HEK293 (cell line): Measurements from ENCODE around the gene ZFP36L1.
A peak's percentile ranks its signal among the peaks of the same experiment; 100 is the strongest.

ENCODE experiments used
- FEZF1 ChIP-seq: fragments of 450-650 bp; formaldehyde crosslinking; IDR thresholded peaks from 2 replicates; pipeline ENCODE4 v1.5.1; 2016; ENCODE audit warnings: missing biosample characterization, missing genetic modification characterization
- GLIS1 ChIP-seq: fragments of 450-650 bp; formaldehyde crosslinking; IDR thresholded peaks from 2 replicates; pipeline ENCODE4 v1.5.1; 2016; ENCODE audit warnings: missing biosample characterization, missing genetic modification characterization
- HOXD13 ChIP-seq: sonication (generic); formaldehyde crosslinking; IDR thresholded peaks from 2 replicates; pipeline ENCODE4 v1.8.0; 2022; ENCODE audit warnings: missing genetic modification reagents, borderline replicate concordance
- KLF9 ChIP-seq: fragments of 450-650 bp; formaldehyde crosslinking; IDR thresholded peaks from 2 replicates; pipeline ENCODE4 v1.5.1; 2016; ENCODE audit warnings: missing biosample characterization, missing genetic modification characterization, low read depth
- MZF1 ChIP-seq: fragments of 450-650 bp; formaldehyde crosslinking; IDR thresholded peaks from 2 replicates; pipeline ENCODE4 v1.5.1; 2017; ENCODE audit warnings: missing biosample characterization, missing genetic modification characterization, borderline replicate concordance
- OVOL3 ChIP-seq: fragments of 450-650 bp; formaldehyde crosslinking; IDR thresholded peaks from 2 replicates; pipeline ENCODE4 v1.5.1; 2016; ENCODE audit warnings: missing biosample characterization, missing genetic modification characterization
- PRDM10 ChIP-seq: fragments of 450-650 bp; formaldehyde crosslinking; IDR thresholded peaks from 2 replicates; pipeline ENCODE4 v1.5.1; 2016; ENCODE audit warnings: missing biosample characterization, missing genetic modification characterization
- RBAK ChIP-seq: fragments of 450-650 bp; formaldehyde crosslinking; IDR thresholded peaks from 2 replicates; pipeline ENCODE4 v1.5.1; 2016; ENCODE audit warnings: missing biosample characterization, missing genetic modification characterization
- SP3 ChIP-seq: fragments of 450-650 bp; formaldehyde crosslinking; IDR thresholded peaks from 2 replicates; pipeline ENCODE4 v1.5.1; 2016; ENCODE audit warnings: missing biosample characterization, missing genetic modification characterization
- TCF7L2 ChIP-seq: IDR thresholded peaks from 2 replicates; pipeline ENCODE4 v1.6.1; 2011; ENCODE audit warnings: low read depth, mild to moderate bottlenecking, inconsistent platforms, low read length, moderate library complexity, borderline replicate concordance
- TRIM28 ChIP-seq: IDR thresholded peaks from 2 replicates; pipeline ENCODE4 v1.6.1; 2011; ENCODE audit warnings: low read length, control low read depth, borderline replicate concordance
- TSHZ1 ChIP-seq: fragments of 450-650 bp; formaldehyde crosslinking; IDR thresholded peaks from 2 replicates; pipeline ENCODE4 v1.5.1; 2016; ENCODE audit warnings: missing biosample characterization, missing genetic modification characterization, borderline replicate concordance
- ZFP37 ChIP-seq: fragments of 450-650 bp; formaldehyde crosslinking; IDR thresholded peaks from 2 replicates; pipeline ENCODE4 v1.5.1; 2016; ENCODE audit warnings: missing biosample characterization, missing genetic modification characterization
- ZNF121 ChIP-seq: fragments of 450-650 bp; formaldehyde crosslinking; IDR thresholded peaks from 2 replicates; pipeline ENCODE4 v1.5.1; 2016; ENCODE audit warnings: missing biosample characterization, missing genetic modification characterization
- ZNF138 ChIP-seq: fragments of 450-650 bp; formaldehyde crosslinking; IDR thresholded peaks from 2 replicates; pipeline ENCODE4 v1.5.1; 2016; ENCODE audit warnings: missing biosample characterization, missing genetic modification characterization, borderline replicate concordance
- ZNF155 ChIP-seq: fragments of 450-650 bp; formaldehyde crosslinking; IDR thresholded peaks from 2 replicates; pipeline ENCODE4 v1.5.1; 2016; ENCODE audit warnings: missing biosample characterization, missing genetic modification characterization
- ZNF214 ChIP-seq: fragments of 450-650 bp; formaldehyde crosslinking; IDR thresholded peaks from 2 replicates; pipeline ENCODE4 v1.5.1; 2017; ENCODE audit warnings: missing biosample characterization, mild to moderate bottlenecking, missing genetic modification characterization, borderline replicate concordance
- ZNF24 ChIP-seq: fragments of 450-650 bp; formaldehyde crosslinking; IDR thresholded peaks from 2 replicates; pipeline ENCODE4 v1.5.1; 2016; ENCODE audit warnings: missing biosample characterization, missing genetic modification characterization
- ZNF248 ChIP-seq: fragments of 450-650 bp; formaldehyde crosslinking; IDR thresholded peaks from 2 replicates; pipeline ENCODE4 v1.5.1; 2017; ENCODE audit warnings: missing biosample characterization, missing genetic modification characterization
- ZNF274 ChIP-seq, 2 experiments: fragments of 200-500 bp in 1 of 2; fragments of 450-650 bp in 1 of 2; sonication (Bioruptor generic) in 1 of 2; formaldehyde crosslinking in 1 of 2; IDR thresholded peaks; 2 replicates each; pipeline versions ENCODE4 v1.5.1 to v1.6.1; 2014 to 2016; ENCODE audit warnings: borderline replicate concordance in 1 of 2, inconsistent platforms in 1 of 2, low read length in 1 of 2, missing biosample characterization in 1 of 2, missing genetic modification characterization in 1 of 2
- ZNF350 ChIP-seq: fragments of 450-650 bp; formaldehyde crosslinking; IDR thresholded peaks from 2 replicates; pipeline ENCODE4 v1.5.0; 2017; ENCODE audit warnings: missing biosample characterization, mild to moderate bottlenecking, missing genetic modification characterization
- ZNF394 ChIP-seq: fragments of 450-650 bp; formaldehyde crosslinking; IDR thresholded peaks from 2 replicates; pipeline ENCODE4 v1.5.1; 2016; ENCODE audit warnings: missing biosample characterization, missing genetic modification characterization, mild to moderate bottlenecking, moderate library complexity, borderline replicate concordance
- ZNF423 ChIP-seq: fragments of 450-650 bp; formaldehyde crosslinking; IDR thresholded peaks from 2 replicates; pipeline ENCODE4 v1.5.1; 2016; ENCODE audit warnings: missing biosample characterization, missing genetic modification characterization
- ZNF513 ChIP-seq: fragments of 450-650 bp; IDR thresholded peaks from 2 replicates; pipeline ENCODE4 v1.5.1; 2018; ENCODE audit warnings: missing biosample characterization, missing genetic modification characterization
- ZNF529 ChIP-seq: fragments of 450-650 bp; formaldehyde crosslinking; IDR thresholded peaks from 2 replicates; pipeline ENCODE4 v1.5.1; 2017; ENCODE audit warnings: missing genetic modification characterization, missing biosample characterization; ENCODE audit not compliant: insufficient replicate concordance
- ZNF549 ChIP-seq: fragments of 450-650 bp; IDR thresholded peaks from 2 replicates; pipeline ENCODE4 v1.5.1; 2018; ENCODE audit warnings: missing biosample characterization, missing genetic modification characterization, mild to moderate bottlenecking, inconsistent platforms, moderate library complexity
- ZNF555 ChIP-seq: fragments of 450-650 bp; formaldehyde crosslinking; conservative IDR thresholded peaks from 2 replicates; pipeline ENCODE4 v1.5.1; 2017; ENCODE audit warnings: missing biosample characterization, mild to moderate bottlenecking, missing genetic modification characterization, inconsistent platforms
- ZNF621 ChIP-seq: fragments of 450-650 bp; formaldehyde crosslinking; IDR thresholded peaks from 2 replicates; pipeline ENCODE4 v1.5.1; 2017; ENCODE audit warnings: missing biosample characterization, missing genetic modification characterization
- ZNF624 ChIP-seq: fragments of 450-650 bp; formaldehyde crosslinking; IDR thresholded peaks from 2 replicates; pipeline ENCODE4 v1.5.1; 2017; ENCODE audit warnings: missing biosample characterization, missing genetic modification characterization
- ZNF626 ChIP-seq: fragments of 450-650 bp; sonication (Bioruptor Pico); formaldehyde crosslinking; IDR thresholded peaks from 2 replicates; pipeline ENCODE4 v1.5.1; 2018; ENCODE audit warnings: missing biosample characterization, missing genetic modification characterization, inconsistent platforms
- ZNF658 ChIP-seq: fragments of 450-650 bp; formaldehyde crosslinking; IDR thresholded peaks from 2 replicates; pipeline ENCODE4; 2016; ENCODE audit warnings: missing biosample characterization, missing genetic modification characterization
- ZNF707 ChIP-seq: fragments of 450-650 bp; formaldehyde crosslinking; IDR thresholded peaks from 2 replicates; pipeline ENCODE4 v1.5.1; 2016; ENCODE audit warnings: missing biosample characterization, missing genetic modification characterization
- ZSCAN16 ChIP-seq: fragments of 450-650 bp; formaldehyde crosslinking; IDR thresholded peaks from 2 replicates; pipeline ENCODE4 v1.5.1; 2016; ENCODE audit warnings: missing biosample characterization, missing genetic modification characterization

Gene ZFP36L1

GRCh38 chr14:68792979-68793733, at the start of gene ZFP36L1 (continued):
- TF ChIP-seq ZNF621 (tag by site-specific recombination) (no peak), ZNF214 (tag by site-specific recombination) (no peak), PRDM10 (tag by site-specific recombination) (peak; percentile 96), ZNF707 (tag by site-specific recombination) (no peak), ZNF248 (tag by site-specific recombination) (no peak), ZNF513 (tag by site-specific recombination) (peak; percentile 79), MZF1 (tag by site-specific recombination) (no peak; the same call in 1 of the 2 replicates), GLIS1 (tag by site-specific recombination) (0 out of 2 replicates have a peak, but pooled peaks have one; percentile 45), ZNF658 (tag by site-specific recombination) (no peak), ZSCAN16 (no peak), ZNF350 (tag by site-specific recombination) (no peak), TRIM28 (no peak), ZNF394 (tag by site-specific recombination) (no peak), ZNF423 (tag by site-specific recombination) (no peak), ZNF155 (no peak), RBAK (tag by site-specific recombination) (no peak), ZFP37 (tag by site-specific recombination) (no peak), ZNF529 (no peak), SP3 (tag by site-specific recombination) (peak; percentile 60; the same call in 1 of the 2 replicates), TCF7L2 (no peak), HOXD13 (no peak), TSHZ1 (tag by site-specific recombination) (no peak), ZNF555 (tag by site-specific recombination) (no peak), ZNF138 (tag by site-specific recombination) (no peak), ZNF121 (tag by site-specific recombination) (no peak), OVOL3 (no peak), ZNF549 (tag by site-specific recombination) (no peak), KLF9 (peak; percentile 42; the same call in 1 of the 2 replicates), ZNF274 (IDR thresholded peaks at IDR 0.05; ENCODE audit: low read length) (no peak), ZNF274 (tag by site-specific recombination; IDR thresholded peaks at IDR 0.05; ENCODE audit: borderline replicate concordance) (no peak), ZNF624 (tag by site-specific recombination) (no peak), ZNF24 (no peak), FEZF1 (tag by site-specific recombination) (no peak), ZNF626 (tag by site-specific recombination) (no peak)
